Measurements from ENCODE around the gene DNAJB8. TPM values are rescaled to one million over a fixed set of nuclear protein-coding genes. Genes with fewer than 3 reads are reported as not detected.

DNAJB8 gene
- total and polyA plus RNA-seq, 9 of the 15 experiments (the other 6 are each of a cell fraction or from before 2014, with no cell fraction given) = not detected

GRCh38 chr3:128505771-128506170, 39.1 kb upstream of the DNAJB8 start (continued):
- TF ChIP-seq RREB1 (CRISPR knock-in tag; IDR thresholded peaks at IDR 0.05) (no peak), PBX2 (CRISPR knock-in tag; IDR thresholded peaks at IDR 0.05; ENCODE audit: low read depth) (no peak), PBX2 (tag; conservative IDR thresholded peaks at IDR 0.05; ENCODE audit: low read depth) (no peak), USF1 (CRISPR knock-in tag; IDR thresholded peaks at IDR 0.05) (peak; percentile 90), PHF20 (IDR thresholded peaks at IDR 0.05; ENCODE audit: partially characterized antibody) (no peak), ZBTB40 (IDR thresholded peaks at IDR 0.05) (no peak), ZBTB40 (CRISPR knock-in tag; IDR thresholded peaks at IDR 0.05) (no peak), USF2 (CRISPR knock-in tag; IDR thresholded peaks at IDR 0.05) (peak; percentile 84), TRIM28 (IDR thresholded peaks at IDR 0.05) (peak; percentile 49; the same call in 1 of the 2 replicates)

All from K562 (cell line).